GM12878 (cell line): Measurements from ENCODE around the gene ZKSCAN5. TPM values are rescaled to one million over a fixed set of nuclear protein-coding genes. Genes with fewer than 3 reads are reported as not detected.

Experiments
- ATAC-seq: fragments of 200-7000 bp; cut with Tn5 transposase; 3 replicates; pipeline ENCODE4 v1.9.1; 2020; ENCODE audit warnings: mild to moderate bottlenecking, moderate library complexity
- Bru-seq: library from RNA; stranded (reverse); fragments of 400-500 nt; gene quantifications from one replicate; lab custom pipeline; 2021; lab: Mats Ljungman, UMichigan
- BruChase-seq, 2 experiments: library from RNA; stranded (reverse); fragments of 400-500 nt; gene quantifications; one replicate each; lab custom pipeline; 2021; lab: Mats Ljungman, UMichigan
- BruUV-seq: library from RNA; stranded (reverse); fragments of 400-500 nt; replicated peaks from 2 replicates; lab custom pipeline; 2021; lab: Mats Ljungman, UMichigan
- CTCF ChIA-PET: fragments of 300-600 bp; sonication (Branson Sonifier 250); formaldehyde crosslinking; extraction: SDS; loops from one replicate; lab custom pipeline; 2021; ENCODE audit warnings: inconsistent platforms; lab: Yijun Ruan, JAX
- POLR2A ChIA-PET: fragments of 350-600 bp; formaldehyde crosslinking; extraction: SDS; loops from one replicate; lab custom pipeline; 2021; ENCODE audit warnings: inconsistent platforms; lab: Charles Lee
- RAD21 ChIA-PET: fragments of 300-600 bp; sonication (Branson Sonifier 250); formaldehyde crosslinking; loops from one replicate; lab custom pipeline; 2023; ENCODE audit warnings: antibody characterized with exemption; ENCODE audit not compliant: unreplicated experiment; lab: Charles Lee
- SMC1A ChIA-PET: fragments of 300-600 bp; sonication (Branson Sonifier 250); formaldehyde crosslinking; loops from one replicate; lab custom pipeline; 2023; ENCODE audit not compliant: unreplicated experiment, uncharacterized antibody; lab: Charles Lee
- DNase-seq: peaks from one replicate; pipeline ENCODE4 v3.0.0-alpha.2; 2011; ENCODE audit warnings: low read depth, low spot score
- FAIRE-seq: peaks from 3 replicates; lab custom pipeline; 2011; peaks lifted over from hg19 to GRCh38; lab: Jason Lieb, UNC
- H2AFZ ChIP-seq: 2 replicates; pipeline ENCODE4 v1.6.0; 2011; ENCODE audit warnings: low read depth, low read length, control low read depth; ENCODE audit not compliant: control insufficient read depth
- H3K27ac ChIP-seq: 2 replicates; pipeline ENCODE4 v1.5.1; 2011; ENCODE audit warnings: control low read depth; ENCODE audit not compliant: control insufficient read depth, insufficient read depth
- H3K27me3 ChIP-seq, 2 experiments: replicated peaks in 1 of 2; 2 replicates each; pipeline versions ENCODE4 v1.6.0 to v1.6.1; 2011; ENCODE audit warnings: low read length in 1 of 2; ENCODE audit not compliant: control insufficient read depth in 2 of 2, insufficient read depth in 2 of 2
- H3K36me3 ChIP-seq, 2 experiments: 2 replicates each; pipeline ENCODE4 v1.5.1; 2011; ENCODE audit warnings: low read length in 1 of 2; ENCODE audit not compliant: control insufficient read depth in 2 of 2, insufficient read depth in 2 of 2
- H3K4me1 ChIP-seq: 2 replicates; pipeline ENCODE4 v1.6.1; 2011; ENCODE audit warnings: mild to moderate bottlenecking, low read length, moderate library complexity, mixed read lengths; ENCODE audit not compliant: control insufficient read depth, insufficient read depth
- H3K4me2 ChIP-seq: 2 replicates; pipeline ENCODE4 v1.6.0; 2011; ENCODE audit warnings: control low read depth; ENCODE audit not compliant: control insufficient read depth, insufficient read depth
- H3K4me3 ChIP-seq: fragments of 200-600 bp; sonication (generic); 2 replicates; pipeline ENCODE4 v1.5.1; 2016
- H3K79me2 ChIP-seq: 2 replicates; pipeline ENCODE4 v1.6.0; 2011; ENCODE audit warnings: low read length; ENCODE audit not compliant: control insufficient read depth, insufficient read depth
- H3K9ac ChIP-seq: 2 replicates; pipeline ENCODE4 v1.8.0; 2011; ENCODE audit warnings: low read length, control low read depth, mixed read lengths; ENCODE audit not compliant: control insufficient read depth, insufficient read depth
- H3K9me3 ChIP-seq: replicated peaks from 3 replicates; pipeline ENCODE4 v1.5.1; 2011; ENCODE audit warnings: mild to moderate bottlenecking, low read length; ENCODE audit not compliant: control insufficient read depth, insufficient read depth
- H4K20me1 ChIP-seq: 2 replicates; pipeline ENCODE4 v1.6.0; 2011; ENCODE audit not compliant: control insufficient read depth, insufficient read depth
- E2F8 ChIP-seq: fragments of 450-650 bp; IDR thresholded peaks from 2 replicates; pipeline ENCODE4 v1.6.1; 2018; ENCODE audit warnings: mild to moderate bottlenecking, low read depth, moderate library complexity; ENCODE audit not compliant: partially characterized antibody
- EP300 ChIP-seq, 2 experiments: fragments of 150-350 bp in 1 of 2; IDR thresholded peaks; 2 replicates each; pipeline ENCODE4 v1.6.1; 2011 to 2012; ENCODE audit warnings: low read depth in 2 of 2, low read length in 2 of 2, borderline replicate concordance in 1 of 2, improper control_type of control experiment in 1 of 2, inconsistent platforms in 1 of 2; ENCODE audit not compliant: control insufficient read depth in 1 of 2
- HDGF ChIP-seq: fragments of 450-650 bp; IDR thresholded peaks from 2 replicates; pipeline ENCODE4 v1.6.1; 2016; ENCODE audit warnings: antibody characterized with exemption
- MYB ChIP-seq: fragments of 150-350 bp; IDR thresholded peaks from 2 replicates; pipeline ENCODE4 v1.6.1; 2014; ENCODE audit warnings: mild to moderate bottlenecking, low read depth, low read length, borderline replicate concordance
- NBN ChIP-seq: fragments of 450-650 bp; IDR thresholded peaks from 2 replicates; pipeline ENCODE4 v1.6.1; 2016
- NFYA ChIP-seq: IDR thresholded peaks from 2 replicates; pipeline ENCODE4 v1.6.1; 2011; ENCODE audit warnings: low read depth, mild to moderate bottlenecking, low read length, improper control_type of control experiment, borderline replicate concordance
- RFX5 ChIP-seq: IDR thresholded peaks from 2 replicates; pipeline ENCODE4 v1.6.1; 2011; ENCODE audit warnings: low read depth, low read length, improper control_type of control experiment
- SMARCA5 ChIP-seq: fragments of 450-650 bp; IDR thresholded peaks from 2 replicates; pipeline ENCODE4 v1.6.1; 2017; ENCODE audit warnings: mild to moderate bottlenecking
- WGBS: methylation state at CpG from one replicate; pipeline ENCODE4 v1.1.6; 2016; ENCODE audit warnings: low lambda C conversion rate; ENCODE audit not compliant: insufficient replicate concordance, insufficient coverage; ENCODE audit errors: missing lambda C conversion rate; 5-methylcytosine and 5-hydroxymethylcytosine counted together
- in situ Hi-C: fragments of 300-500 bp; cut with MboI; formaldehyde crosslinking; loops from 9 replicates; pipeline ENCODE4 v1.14.3; 2018; ENCODE audit warnings: mixed read lengths
- intact Hi-C: fragments of 100-400 bp; cut with micrococcal nuclease; formaldehyde crosslinking; loops from one replicate; pipeline ENCODE4 v1.14.2; 2022; ENCODE audit not compliant: unreplicated experiment
- long read RNA-seq, 2 experiments: library from polyadenylated mRNA; unstranded; transcript quantifications; one replicate each; pipeline ENCODE4 v2.0.0, GENCODE V29; 2019 to 2020
- polyA minus RNA-seq, 3 experiments: library from RNA; depleted of rRNA, polyadenylated mRNA; stranded (reverse); fragments of >200 nt; gene quantifications; 2 replicates each; pipeline ENCODE4 v1.2.3, GENCODE V29; 2011
- polyA plus RNA-seq, 11 experiments: library from polyadenylated mRNA; depleted of rRNA in 4 of 11; unstranded in 6 of 11; stranded (reverse) in 5 of 11; fragments of >200 nt; fragmentation: Nextera tagmentation in 4 of 11; fragmentation: Illumina TruSeq in 1 of 11; extraction: Ambion mirVana in 4 of 11; extraction: Trizol in 1 of 11; gene quantifications; 1 replicate in 1 of 11; 2 replicates in 10 of 11; pipeline versions ENCODE4 v1.2.1 to v1.2.3, GENCODE V29; 2011 to 2016; ENCODE audit warnings: inconsistent platforms in 2 of 11, missing spikeins in 2 of 11, low read depth in 1 of 11
- total RNA-seq, 4 experiments: library from RNA; depleted of rRNA in 3 of 4; stranded (reverse); fragments of >200 nt in 3 of 4; fragmentation: Illumina TruSeq in 1 of 4; extraction: Trizol in 1 of 4; gene quantifications; 2 replicates each; pipeline versions ENCODE4 v1.2.1 to v1.2.3, GENCODE V29; 2013 to 2021
- TF ChIP-seq, protein P1 (sequence below): fragments of 450-650 bp; conservative IDR thresholded peaks from 2 replicates; pipeline ENCODE4 v1.6.1; 2017; ENCODE audit warnings: mild to moderate bottlenecking, moderate library complexity

Gene ZKSCAN5
- 24.0 and 24.9 TPM in 2 replicates for total RNA-seq (2013; cell fraction: nucleolus; rRNA removed)
- total RNA-seq (2014; rRNA removed) (9.0 TPM in 2 replicates), total RNA-seq (2014; rRNA removed; fragmentation: Illumina TruSeq; extraction: Trizol) (10.0 and 10.1 TPM in 2 replicates), total RNA-seq (2021) (7.5 and 7.7 TPM in 2 replicates), polyA plus RNA-seq (2011; rRNA removed) (9.5 and 11.4 TPM in 2 replicates), polyA plus RNA-seq (2014; fragmentation: Illumina TruSeq; extraction: Trizol) (7.9 and 8.6 TPM in 2 replicates), polyA plus RNA-seq (2014; fragmentation: Nextera tagmentation; extraction: Ambion mirVana) (1 to 10 TPM; 2.5 to 2.7 TPM), polyA plus RNA-seq (2014; rRNA removed) (5.6 and 6.3 TPM in 2 replicates), polyA plus RNA-seq (2016; fragmentation: Nextera tagmentation; extraction: Ambion mirVana) (1 to 10 TPM; 7.6 to 7.7 TPM), polyA minus RNA-seq (2011; rRNA and poly(A)+ RNA removed) (16.4 and 18.0 TPM in 2 replicates), Bru-seq, nascent RNA (percentile 69 among the genes with signal in this experiment), BruChase-seq, experiment 1, labeled RNA remaining after a 6-hour chase (percentile 67 among the genes with signal in this experiment), BruChase-seq, experiment 2, labeled RNA remaining after a 2-hour chase (percentile 73 among the genes with signal in this experiment)
- 3.7 TPM for polyA plus RNA-seq (2011; ENCODE audit: low read depth)
- polyA plus RNA-seq (2011; cell fraction: cytosol; rRNA removed) = 6.3 and 7.1 TPM in 2 replicates
- polyA plus RNA-seq (2011; cell fraction: nucleus; rRNA removed) = 10.7 and 11.3 TPM in 2 replicates
- 4.6 and 5.4 TPM in 2 replicates for polyA plus RNA-seq (2012)
- polyA minus RNA-seq (2011; cell fraction: cytosol; rRNA and poly(A)+ RNA removed) = 4.7 and 7.2 TPM in 2 replicates
- polyA minus RNA-seq (2011; cell fraction: nucleus; rRNA and poly(A)+ RNA removed) = 6.9 and 10.8 TPM in 2 replicates
- long read RNA-seq, experiment 1, full-length matches to known transcripts = 1 of 6 reads
- long read RNA-seq, experiment 1, partial matches to known transcripts = 1 of 6 reads
- long read RNA-seq, experiment 1, other reads (novel, unspliced or antisense) = 4 of 6 reads
- long read RNA-seq, experiment 2, partial matches to known transcripts = 6 of 14 reads
- long read RNA-seq, experiment 2, other reads (novel, unspliced or antisense) = 8 of 14 reads

DNA sequence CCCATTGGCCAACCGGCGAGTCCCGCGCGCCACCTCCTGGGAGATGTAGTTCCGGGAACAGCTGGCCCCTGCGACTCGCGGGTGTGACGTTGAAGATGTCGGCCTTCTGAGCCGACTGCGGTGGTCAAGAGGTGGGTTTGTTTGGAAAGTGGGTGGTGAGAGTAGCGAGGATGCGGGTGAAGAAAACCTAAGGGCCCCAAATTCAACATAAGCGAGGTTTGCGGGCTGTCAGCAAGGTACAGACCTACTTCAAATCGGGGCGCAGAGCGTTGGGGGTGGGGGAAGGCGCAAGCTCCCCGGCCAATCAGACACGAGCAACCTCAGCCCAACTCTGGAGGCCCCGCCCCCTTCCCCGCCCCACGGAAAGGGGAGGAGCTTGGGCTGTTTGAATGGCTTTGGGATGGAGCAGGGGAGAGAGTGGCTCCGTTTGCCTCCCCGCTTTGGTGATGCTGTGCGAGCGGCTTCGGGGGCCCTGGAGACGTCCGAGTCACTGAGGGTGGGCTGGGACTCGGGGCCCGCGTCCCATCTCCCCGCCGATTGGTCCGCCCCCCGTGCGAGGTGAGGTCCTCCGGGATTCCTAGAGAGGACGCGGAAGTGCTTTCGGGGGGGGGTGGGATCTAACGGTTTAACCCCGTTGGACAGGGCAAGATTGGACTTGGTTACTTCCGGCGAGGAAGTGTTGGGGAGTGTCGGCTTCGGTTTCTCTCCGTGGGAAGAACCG is at the start of gene ZKSCAN5:
TSS of gene ZKSCAN5 (plus strand) at position 60 of the 721 bp plus-strand sequence. CDS start 1,383 bp downstream, outside the sequence.
- 1% methylated on average over 52 of the region's 53 CpGs for WGBS
- H3K9ac ChIP-seq = peak within 1 kb of the TSS; percentile 94
- H3K4me2 ChIP-seq = peak within 1 kb of the TSS; percentile 98
- DNase-seq (peak; percentile 84), ATAC-seq (peak; percentile 90), FAIRE-seq (peak; percentile 66)
- peak within 1 kb of the TSS; percentile 99 for H2AFZ ChIP-seq
- peak within 1 kb of the TSS; percentile 83 for H3K27ac ChIP-seq
- H3K27me3 ChIP-seq = no peaks in the 10 kb centered on the region
- H3K36me3 ChIP-seq = no peaks in the 10 kb centered on the region
- peaks cover 5% of the 10 kb centered on the region for H3K4me1 ChIP-seq
- H3K9me3 ChIP-seq = no peaks in the 10 kb centered on the region
- in situ Hi-C loops (no loop called here), intact Hi-C loops (loop anchor here (1.0 to 2.0 kb wide), 3 partner anchors 48 to 112 kb away; partner anchors contain the start of genes CPSF4, FAM200A, PTCD1 and ZSCAN25)
- SMC1A ChIA-PET = interaction anchor here (0.6 to 2.4 kb wide), 7 partner anchors 10 to 179 kb away, joined by 3 to 8 read pairs (median 4); partner anchors contain the start of genes ATP5MF and ZNF655
- POLR2A ChIA-PET = interaction anchor here (0.6 to 2.0 kb wide), 14 partner anchors 11 to 1370 kb away, joined by 3 to 18 read pairs (median 5); partner anchors contain the start of genes ARPC1A, ATP5MF, BUD31 and FAM200A
- BruUV-seq = no TSS peak
- H4K20me1 ChIP-seq = no peaks in the 10 kb centered on the region
- peak within 1 kb of the TSS; percentile 91 for H3K4me3 ChIP-seq
- RAD21 ChIA-PET = interaction anchor here (0.7 to 1.5 kb wide), 4 partner anchors 31 to 578 kb away, joined by 3 to 10 read pairs (median 3); partner anchors contain the start of gene ZNF655
- peaks cover 33% of the 10 kb centered on the region for H3K79me2 ChIP-seq
- CTCF ChIA-PET = interaction anchor here (0.7 to 1.2 kb wide), 4 partner anchors 21 to 334 kb away, joined by 3 to 4 read pairs (median 3); no protein-coding TSS in a partner anchor
- TF ChIP-seq HDGF (peak; percentile 90), NBN (peak; percentile 91), NFYA (no peak), MYB (0 out of 2 replicates have a peak, but pooled peaks have one; percentile 65), SMARCA5 (no peak), E2F8 (peak; percentile 42), EP300 (IDR thresholded peaks at IDR 0.05; ENCODE audit: borderline replicate concordance in 1 of 2, control insufficient read depth in 1 of 2, low read depth in 2 of 2, low read length in 2 of 2) (no peak), RFX5 (0 out of 2 replicates have a peak, but pooled peaks have one; percentile 40)
- TF ChIP-seq, protein P1, sequence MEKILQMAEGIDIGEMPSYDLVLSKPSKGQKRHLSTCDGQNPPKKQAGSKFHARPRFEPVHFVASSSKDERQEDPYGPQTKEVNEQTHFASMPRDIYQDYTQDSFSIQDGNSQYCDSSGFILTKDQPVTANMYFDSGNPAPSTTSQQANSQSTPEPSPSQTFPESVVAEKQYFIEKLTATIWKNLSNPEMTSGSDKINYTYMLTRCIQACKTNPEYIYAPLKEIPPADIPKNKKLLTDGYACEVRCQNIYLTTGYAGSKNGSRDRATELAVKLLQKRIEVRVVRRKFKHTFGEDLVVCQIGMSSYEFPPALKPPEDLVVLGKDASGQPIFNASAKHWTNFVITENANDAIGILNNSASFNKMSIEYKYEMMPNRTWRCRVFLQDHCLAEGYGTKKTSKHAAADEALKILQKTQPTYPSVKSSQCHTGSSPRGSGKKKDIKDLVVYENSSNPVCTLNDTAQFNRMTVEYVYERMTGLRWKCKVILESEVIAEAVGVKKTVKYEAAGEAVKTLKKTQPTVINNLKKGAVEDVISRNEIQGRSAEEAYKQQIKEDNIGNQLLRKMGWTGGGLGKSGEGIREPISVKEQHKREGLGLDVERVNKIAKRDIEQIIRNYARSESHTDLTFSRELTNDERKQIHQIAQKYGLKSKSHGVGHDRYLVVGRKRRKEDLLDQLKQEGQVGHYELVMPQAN = peak; percentile 53; the same call in 1 of the 2 replicates
